Measurements from ENCODE around the gene UVRAG.

- TF ChIP-seq POLR2A (IDR thresholded peaks at IDR 0.05; ENCODE audit: low read length) (no peak), GATA1 (IDR thresholded peaks at IDR 0.05; ENCODE audit: low read depth, low read length) (no peak)
Measured at GRCh38 chr11:76177250-76177686, 362.3 kb downstream of the UVRAG start.
